K562 (cell line): ENCODE results near the gene RXRA. TPM values are rescaled to one million over a fixed set of nuclear protein-coding genes. Genes with fewer than 3 reads are reported as not detected.

ENCODE experiments used
- ATAC-seq: fragments of 200-7000 bp; cut with Tn5 transposase; 3 replicates; pipeline ENCODE4 v1.9.1; 2020; ENCODE audit warnings: moderate library complexity
- BruUV-seq: library from RNA; stranded (reverse); fragments of 400-500 nt; replicated peaks from 2 replicates; lab custom pipeline; 2021; lab: Mats Ljungman, UMichigan
- CTCF ChIA-PET: fragments of 300-600 bp; formaldehyde crosslinking; extraction: SDS; loops from one replicate; lab custom pipeline; 2021; ENCODE audit warnings: low intra/inter-chr PET ratio; lab: Yijun Ruan, JAX
- POLR2A ChIA-PET: fragments of 300-600, 350-650 bp; sonication (Branson Sonifier 250); formaldehyde crosslinking; extraction: SDS; loops from one replicate; lab custom pipeline; 2021; ENCODE audit warnings: antibody characterized with exemption, inconsistent platforms; lab: Yijun Ruan, JAX
- DNase-seq, 4 experiments: peaks; one replicate each; pipeline versions ENCODE4 v3.0.0 to v3.0.0-alpha.2; 2011 to 2018; ENCODE audit warnings: low spot score in 3 of 4, mixed read lengths in 3 of 4; ENCODE audit errors: extremely low read depth in 1 of 4
- FAIRE-seq: peaks from 2 replicates; lab custom pipeline; 2011; peaks lifted over from hg19 to GRCh38; lab: Jason Lieb, UNC
- H2AFZ ChIP-seq: 2 replicates; pipeline ENCODE4 v1.6.0; 2011; ENCODE audit warnings: low read depth, low read length, control low read depth, inconsistent platforms
- H3K27ac ChIP-seq: fragments of 200-600 bp; 3 replicates; pipeline ENCODE4 v1.8.0; 2011; ENCODE audit warnings: low read depth, mild to moderate bottlenecking, control low read depth, inconsistent platforms, low read length, moderate library complexity, mixed read lengths; ENCODE audit errors: extremely low read depth
- H3K27me3 ChIP-seq, 2 experiments: fragments of 300-600 bp in 1 of 2; 2 replicates in 1 of 2; 3 replicates in 1 of 2; pipeline versions ENCODE4 v1.6.0 to v1.8.0; 2011; ENCODE audit warnings: inconsistent platforms in 2 of 2, low read length in 2 of 2, mild to moderate bottlenecking in 1 of 2, mixed read lengths in 1 of 2, moderate library complexity in 1 of 2; ENCODE audit not compliant: control insufficient read depth in 2 of 2, insufficient read depth in 2 of 2
- H3K36me3 ChIP-seq: fragments of 300-600 bp; 3 replicates; pipeline ENCODE4 v1.8.0; 2011; ENCODE audit warnings: mild to moderate bottlenecking, low read length, inconsistent platforms; ENCODE audit not compliant: control insufficient read depth, insufficient read depth
- H3K4me1 ChIP-seq, 2 experiments: fragments of 200-600 bp in 1 of 2; replicated peaks in 1 of 2; 2 replicates in 1 of 2; 3 replicates in 1 of 2; pipeline versions ENCODE4 v1.5.1 to v1.8.0; 2011; ENCODE audit warnings: inconsistent platforms in 2 of 2, low read length in 2 of 2, mild to moderate bottlenecking in 1 of 2, mixed read lengths in 1 of 2, moderate library complexity in 1 of 2; ENCODE audit not compliant: control insufficient read depth in 2 of 2, insufficient read depth in 2 of 2
- H3K4me2 ChIP-seq: 2 replicates; pipeline ENCODE4 v1.6.1; 2011; ENCODE audit warnings: low read length, control low read depth, inconsistent platforms, mixed read lengths; ENCODE audit not compliant: insufficient read depth
- H3K4me3 ChIP-seq: fragments of 200-600 bp; sonication (generic), shearing (Covaris generic); 2 replicates; pipeline ENCODE4 v1.5.1; 2016; ENCODE audit warnings: control low read depth, inconsistent platforms
- H3K79me2 ChIP-seq: fragments of 200-600 bp; 3 replicates; pipeline ENCODE4 v1.8.0; 2011; ENCODE audit warnings: low read length, inconsistent platforms; ENCODE audit not compliant: control insufficient read depth, insufficient read depth
- H3K9ac ChIP-seq, 2 experiments: 2 replicates each; pipeline versions ENCODE4 v1.6.0 to v1.6.1; 2011; ENCODE audit warnings: low read depth in 2 of 2, low read length in 2 of 2, control low read depth in 1 of 2, inconsistent platforms in 1 of 2, mild to moderate bottlenecking in 1 of 2, mixed read lengths in 1 of 2; ENCODE audit not compliant: insufficient read depth in 1 of 2
- H3K9me1 ChIP-seq: one replicate; pipeline ENCODE4 v1.6.0; 2011; ENCODE audit warnings: inconsistent platforms, mild to moderate bottlenecking, low read length, moderate library complexity; ENCODE audit not compliant: control insufficient read depth, insufficient read depth
- H3K9me3 ChIP-seq: replicated peaks from 2 replicates; pipeline ENCODE4 v1.5.1; 2011; ENCODE audit warnings: low read depth, low read length, inconsistent platforms; ENCODE audit not compliant: control insufficient read depth, insufficient read depth
- H4K20me1 ChIP-seq: replicated peaks from 2 replicates; pipeline ENCODE4 v1.6.1; 2011; ENCODE audit warnings: low read length, inconsistent platforms, mixed read lengths; ENCODE audit not compliant: control insufficient read depth, insufficient read depth
- BRF2 ChIP-seq: IDR thresholded peaks from 3 replicates; pipeline ENCODE4 v1.6.1; 2011; ENCODE audit warnings: borderline replicate concordance, mild to moderate bottlenecking; ENCODE audit not compliant: insufficient read length, insufficient read depth
- NFIC ChIP-seq: fragments of 450-650 bp; IDR thresholded peaks from 2 replicates; pipeline ENCODE4 v1.6.1; 2017; ENCODE audit warnings: mild to moderate bottlenecking, inconsistent platforms
- POLR2G ChIP-seq: fragments of 200-400 bp; formaldehyde crosslinking; IDR thresholded peaks from 2 replicates; pipeline ENCODE4 v1.6.1; 2017; ENCODE audit warnings: low read depth, mild to moderate bottlenecking, antibody characterized with exemption, low read length, moderate library complexity
- ZNF239 ChIP-seq: fragments of 250-450 bp; sonication (Bioruptor Pico); IDR thresholded peaks from 2 replicates; pipeline ENCODE4 v1.4.0; 2020; ENCODE audit warnings: mild to moderate bottlenecking
- ZNF354B ChIP-seq: fragments of 250-450 bp; sonication (Bioruptor Pico); IDR thresholded peaks from 2 replicates; pipeline ENCODE4 v1.4.0; 2020
- WGBS: fragments of 100-300 bp; shearing (Covaris generic); methylation state at CpG from one replicate; pipeline ENCODE4 v1.1.6; 2016; ENCODE audit warnings: low coverage, mixed read lengths; ENCODE audit not compliant: insufficient coverage; ENCODE audit errors: missing lambda C conversion rate; 5-methylcytosine and 5-hydroxymethylcytosine counted together
- in situ Hi-C: fragments of 300-500 bp; cut with MboI; formaldehyde crosslinking; loops from 4 replicates; pipeline ENCODE4 v1.15.0; 2018; ENCODE audit warnings: inconsistent platforms, mixed read lengths
- intact Hi-C: fragments of 100-400 bp; cut with micrococcal nuclease; formaldehyde crosslinking; loops from 2 replicates; pipeline ENCODE4 v1.14.2; 2022
- polyA plus RNA-seq, 8 experiments: library from polyadenylated mRNA; depleted of rRNA in 4 of 8; stranded (reverse) in 5 of 8; unstranded in 3 of 8; fragments of >200 nt; fragmentation: Nextera tagmentation in 2 of 8; fragmentation: Illumina TruSeq in 1 of 8; extraction: Ambion mirVana in 2 of 8; extraction: Trizol in 1 of 8; gene quantifications; 2 replicates each; pipeline versions ENCODE4 v1.2.1 to v1.2.3, GENCODE V29; 2011 to 2014; ENCODE audit warnings: inconsistent platforms in 1 of 8, missing spikeins in 1 of 8
- total RNA-seq, 7 experiments: library from RNA; depleted of rRNA in 6 of 7; stranded (reverse); fragments of >200 nt in 6 of 7; fragmentation: Illumina TruSeq in 2 of 7; extraction: Trizol in 2 of 7; gene quantifications; 2 replicates each; pipeline versions ENCODE4 v1.2.1 to v1.2.3, GENCODE V29; 2011 to 2021; ENCODE audit warnings: low replicate concordance in 1 of 7

Gene RXRA
- total and polyA plus RNA-seq, 9 of the 15 experiments (the other 6 are each of a cell fraction or from before 2014, with no cell fraction given): 0.35 to 23.6 (median 4.6) TPM

- no peak for TF ChIP-seq ZNF239 (CRISPR knock-in tag)
These were observed 6.6 kb downstream of the RXRA start (continued) for GRCh38 chr9:134332841-134333233.

- no TSS peak for BruUV-seq
- 54% methylated on average over 18 of the region's 24 CpGs for WGBS
- ChIA-PET POLR2A (interaction anchor here (0.7 kb wide), 1 partner anchor 26 kb away, joined by 4 read pairs; no protein-coding TSS in a partner anchor), CTCF (no interaction called here)
- Histone ChIP-seq H3K27ac (no peak overlapping the region), H3K9me1 (peaks cover 9% of the 10 kb centered on the region), H3K79me2 (peaks cover 94% of the 10 kb centered on the region), H3K9me3 (no peaks in the 10 kb centered on the region), H3K36me3 (no peaks in the 10 kb centered on the region), H3K27me3 (no peaks in the 10 kb centered on the region), H2AFZ (no peak overlapping the region), H3K4me1 (peaks cover 13 to 99% of the 10 kb centered on the region in 2 experiments; a peak in 4 of 5 replicates), H3K4me3 (no peak overlapping the region), H4K20me1 (peaks cover 52% of the 10 kb centered on the region), H3K4me2 (no peak overlapping the region), H3K9ac (no peak overlapping the region)
- in situ Hi-C loops (no loop called here), intact Hi-C loops (no loop called here)
- FAIRE-seq: no peak
- ATAC-seq: no peak
- 0 out of 2 replicates have a peak, but pooled peaks have one; percentile 28 for TF ChIP-seq NFIC
- TF ChIP-seq POLR2G: 0 out of 2 replicates have a peak, but pooled peaks have one; percentile 14
- TF ChIP-seq BRF2: no peak
- no peak for TF ChIP-seq ZNF354B (CRISPR knock-in tag)
- no peak for DNase-seq
These were observed 7.1 kb downstream of the RXRA start for GRCh38 chr9:134333234-134333873.
